Measurements from ENCODE around the gene LAMA4.
A peak's percentile ranks its signal among the peaks of the same experiment; 100 is the strongest.
"Not testable (repeated sequence)": the region's sequence is repeated elsewhere in the genome, so short reads cannot be mapped to it uniquely, and the experiment has no call there.

LAMA4 gene

DNA sequence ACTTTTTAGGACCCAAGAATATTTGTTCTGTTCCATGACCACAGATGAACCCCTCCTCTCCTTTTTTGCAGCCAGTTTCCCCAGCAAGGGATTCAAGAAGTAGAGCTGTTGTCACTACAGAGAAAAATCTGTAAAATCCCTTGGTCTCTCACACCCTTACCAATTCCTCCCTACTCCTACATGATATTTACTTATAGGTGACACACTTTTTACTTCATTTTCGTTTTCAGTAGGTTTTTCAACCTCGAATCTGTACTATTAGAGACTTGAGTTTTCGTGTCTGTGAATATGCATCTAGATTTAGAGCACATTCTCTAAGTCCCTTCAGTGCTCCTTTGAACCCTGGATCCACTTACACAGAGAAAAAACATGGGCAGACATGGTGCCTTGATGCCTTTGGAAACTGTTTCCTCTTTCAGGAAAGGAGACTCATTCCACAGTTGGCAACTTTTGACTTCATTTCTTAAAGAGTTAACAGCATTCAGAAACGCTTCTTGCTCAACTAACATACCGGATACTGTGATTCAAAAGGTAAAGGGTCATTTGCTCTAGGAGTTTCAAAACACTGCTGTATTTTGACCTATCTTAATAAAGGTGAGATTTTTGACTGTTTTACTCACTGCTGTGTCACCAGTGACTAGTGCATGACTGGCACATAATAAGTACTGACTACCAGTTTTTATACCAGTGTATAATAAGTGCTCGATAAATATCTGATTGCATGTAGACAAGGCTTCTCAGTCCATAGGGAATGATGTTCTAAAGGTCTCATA, 50.6 kb downstream of the LAMA4 start:
- ATAC-seq: peak; percentile 15; the same call in 2 of the 3 replicates
- TF ChIP-seq TOX (CRISPR knock-in tag; IDR thresholded peaks at IDR 0.05; ENCODE audit: borderline replicate concordance) (no peak), ZFP30 (CRISPR knock-in tag; IDR thresholded peaks at IDR 0.05) (no peak), BACH2 (CRISPR knock-in tag; IDR thresholded peaks at IDR 0.05; ENCODE audit: borderline replicate concordance) (no peak), ZNF8 (CRISPR knock-in tag; IDR thresholded peaks at IDR 0.05) (no peak), PPARA (CRISPR knock-in tag; IDR thresholded peaks at IDR 0.05; ENCODE audit: borderline replicate concordance) (no peak), SNAI2 (CRISPR knock-in tag; IDR thresholded peaks at IDR 0.05) (no peak), CSDC2 (CRISPR knock-in tag; IDR thresholded peaks at IDR 0.05) (no peak), TCF4 (CRISPR knock-in tag; IDR thresholded peaks at IDR 0.05; ENCODE audit: borderline replicate concordance) (no peak)
- TF ChIP-seq, protein P1, sequence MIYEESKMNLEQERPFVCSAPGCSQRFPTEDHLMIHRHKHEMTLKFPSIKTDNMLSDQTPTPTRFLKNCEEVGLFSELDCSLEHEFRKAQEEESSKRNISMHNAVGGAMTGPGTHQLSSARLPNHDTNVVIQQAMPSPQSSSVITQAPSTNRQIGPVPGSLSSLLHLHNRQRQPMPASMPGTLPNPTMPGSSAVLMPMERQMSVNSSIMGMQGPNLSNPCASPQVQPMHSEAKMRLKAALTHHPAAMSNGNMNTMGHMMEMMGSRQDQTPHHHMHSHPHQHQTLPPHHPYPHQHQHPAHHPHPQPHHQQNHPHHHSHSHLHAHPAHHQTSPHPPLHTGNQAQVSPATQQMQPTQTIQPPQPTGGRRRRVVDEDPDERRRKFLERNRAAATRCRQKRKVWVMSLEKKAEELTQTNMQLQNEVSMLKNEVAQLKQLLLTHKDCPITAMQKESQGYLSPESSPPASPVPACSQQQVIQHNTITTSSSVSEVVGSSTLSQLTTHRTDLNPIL (CRISPR knock-in tag; IDR thresholded peaks at IDR 0.05; ENCODE audit: low read depth): no peak

DNA sequence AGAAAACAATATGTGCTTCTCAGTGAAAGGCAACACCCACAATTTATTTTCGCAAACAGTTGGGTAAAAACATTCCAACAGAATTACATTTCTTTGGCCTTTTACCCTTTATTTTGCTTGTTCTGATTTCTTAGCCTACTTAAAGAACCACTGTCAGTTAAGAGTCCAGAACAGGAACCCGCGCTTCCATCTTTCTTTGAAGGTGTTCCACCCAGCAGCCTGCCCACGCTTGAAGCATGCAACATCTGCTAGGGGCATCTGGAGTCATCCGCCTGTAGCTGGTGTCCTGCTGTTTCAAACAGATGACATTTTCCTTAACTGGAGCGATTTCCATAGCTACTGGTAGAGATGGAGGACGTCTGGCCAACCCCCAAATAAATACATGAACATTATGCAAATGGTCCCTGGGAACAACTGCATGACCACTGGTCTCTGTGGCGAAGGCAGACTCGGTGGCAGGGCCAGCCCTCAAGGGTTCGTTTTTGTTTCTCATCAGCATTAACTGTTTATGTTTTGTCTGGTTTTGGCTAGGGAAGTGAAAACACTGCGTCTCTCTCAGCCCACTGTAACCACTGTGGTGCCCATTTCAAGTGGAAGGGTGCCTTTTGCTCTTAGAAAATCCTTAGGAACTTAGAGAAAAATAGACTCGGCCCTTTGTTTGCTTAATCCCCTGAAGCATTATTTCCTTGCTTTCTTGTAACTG, 51.6 kb downstream of the LAMA4 start:
- TF ChIP-seq TCF4 (CRISPR knock-in tag; IDR thresholded peaks at IDR 0.05; ENCODE audit: borderline replicate concordance): peak; percentile 73; the same call in 1 of the 2 replicates
- no peak for TF ChIP-seq ESRRG (CRISPR knock-in tag; IDR thresholded peaks at IDR 0.05)
- TF ChIP-seq ARNTL (CRISPR knock-in tag; IDR thresholded peaks at IDR 0.05; ENCODE audit: borderline replicate concordance, low read depth): no peak
- TF ChIP-seq, protein P1 (CRISPR knock-in tag; IDR thresholded peaks at IDR 0.05; ENCODE audit: low read depth): no peak
- TF ChIP-seq TOX (CRISPR knock-in tag; IDR thresholded peaks at IDR 0.05; ENCODE audit: borderline replicate concordance): no peak
- ATAC-seq: no peak

DNA sequence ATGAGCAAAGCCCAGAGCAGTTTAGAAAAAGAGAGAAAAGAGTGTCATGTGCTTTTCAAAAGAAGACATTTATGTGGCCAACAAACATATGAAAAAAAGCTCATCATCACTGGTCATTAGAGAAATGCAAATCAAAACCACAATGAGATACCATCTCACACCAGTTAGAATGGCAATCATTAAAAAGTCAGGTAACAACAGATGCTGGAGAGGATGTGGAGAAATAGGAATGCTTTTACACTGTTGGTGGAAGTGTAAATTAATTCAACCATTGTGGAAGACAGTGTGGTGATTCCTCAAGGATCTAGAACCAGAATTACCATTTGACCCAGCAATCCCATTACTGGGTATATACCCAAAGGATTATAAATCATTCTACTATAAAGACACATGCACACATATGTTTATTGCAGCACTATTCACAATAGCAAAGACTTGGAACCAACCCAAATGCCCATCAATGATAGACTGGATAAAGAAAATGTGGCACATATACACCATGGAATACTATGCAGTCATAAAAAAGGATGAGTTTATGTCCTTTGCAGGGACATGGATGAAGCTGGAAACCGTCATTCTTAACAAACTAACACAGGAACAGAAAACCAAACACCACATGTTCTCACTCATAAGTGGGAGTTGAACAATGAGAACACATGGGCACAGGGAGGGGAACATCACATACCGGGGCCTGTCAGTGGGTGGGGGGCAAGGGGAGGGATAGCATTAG, 54.0 kb downstream of the LAMA4 start:
- ATAC-seq: not testable (repeated sequence)

DNA sequence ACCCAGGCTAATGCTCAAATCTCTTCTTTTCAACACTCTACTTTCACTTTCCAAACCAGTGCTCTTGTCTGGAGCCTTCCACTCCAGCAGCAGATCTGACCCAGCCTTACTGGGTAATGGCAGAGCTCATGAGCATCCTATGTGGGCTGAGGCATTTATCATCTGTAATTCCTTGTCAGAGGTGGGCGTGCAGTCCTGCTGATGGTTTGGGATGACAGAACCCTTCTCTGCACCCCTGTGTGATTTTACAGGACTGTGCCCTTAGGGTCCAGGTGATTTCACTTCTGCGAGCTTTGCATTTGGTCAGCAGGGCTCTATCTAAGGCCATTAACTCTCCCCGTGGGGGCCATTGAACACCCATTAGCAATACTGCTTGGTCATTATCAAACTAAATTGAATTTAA, 55.4 kb downstream of the LAMA4 start:
- ATAC-seq: peak; percentile 58; the same call in 1 of the 3 replicates
- TF ChIP-seq ESRRG (CRISPR knock-in tag; IDR thresholded peaks at IDR 0.05) (no peak), ISL1 (CRISPR knock-in tag; IDR thresholded peaks at IDR 0.05) (no peak), OSR1 (CRISPR knock-in tag; IDR thresholded peaks at IDR 0.05) (no peak), ZNF8 (CRISPR knock-in tag; IDR thresholded peaks at IDR 0.05) (no peak), TOX (CRISPR knock-in tag; IDR thresholded peaks at IDR 0.05; ENCODE audit: borderline replicate concordance) (no peak), BACH2 (CRISPR knock-in tag; IDR thresholded peaks at IDR 0.05; ENCODE audit: borderline replicate concordance) (no peak; the same call in 1 of the 2 replicates), RARB (CRISPR knock-in tag; IDR thresholded peaks at IDR 0.05) (no peak), CSDC2 (CRISPR knock-in tag; IDR thresholded peaks at IDR 0.05) (no peak), ZC3H10 (CRISPR knock-in tag; IDR thresholded peaks at IDR 0.05) (no peak), ZFP3 (CRISPR knock-in tag; IDR thresholded peaks at IDR 0.05) (no peak), ZFP30 (CRISPR knock-in tag; IDR thresholded peaks at IDR 0.05) (no peak), SNAI2 (CRISPR knock-in tag; IDR thresholded peaks at IDR 0.05) (no peak), PPARA (CRISPR knock-in tag; IDR thresholded peaks at IDR 0.05; ENCODE audit: borderline replicate concordance) (no peak), ARNTL (CRISPR knock-in tag; IDR thresholded peaks at IDR 0.05; ENCODE audit: borderline replicate concordance, low read depth) (no peak), TCF4 (CRISPR knock-in tag; IDR thresholded peaks at IDR 0.05; ENCODE audit: borderline replicate concordance) (peak; percentile 57; the same call in 1 of the 2 replicates)
- TF ChIP-seq, protein P2, sequence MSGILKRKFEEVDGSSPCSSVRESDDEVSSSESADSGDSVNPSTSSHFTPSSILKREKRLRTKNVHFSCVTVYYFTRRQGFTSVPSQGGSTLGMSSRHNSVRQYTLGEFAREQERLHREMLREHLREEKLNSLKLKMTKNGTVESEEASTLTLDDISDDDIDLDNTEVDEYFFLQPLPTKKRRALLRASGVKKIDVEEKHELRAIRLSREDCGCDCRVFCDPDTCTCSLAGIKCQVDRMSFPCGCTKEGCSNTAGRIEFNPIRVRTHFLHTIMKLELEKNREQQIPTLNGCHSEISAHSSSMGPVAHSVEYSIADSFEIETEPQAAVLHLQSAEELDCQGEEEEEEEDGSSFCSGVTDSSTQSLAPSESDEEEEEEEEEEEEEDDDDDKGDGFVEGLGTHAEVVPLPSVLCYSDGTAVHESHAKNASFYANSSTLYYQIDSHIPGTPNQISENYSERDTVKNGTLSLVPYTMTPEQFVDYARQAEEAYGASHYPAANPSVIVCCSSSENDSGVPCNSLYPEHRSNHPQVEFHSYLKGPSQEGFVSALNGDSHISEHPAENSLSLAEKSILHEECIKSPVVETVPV (CRISPR knock-in tag; IDR thresholded peaks at IDR 0.05): peak; percentile 39; the same call in 1 of the 2 replicates
- TF ChIP-seq, protein P3, sequence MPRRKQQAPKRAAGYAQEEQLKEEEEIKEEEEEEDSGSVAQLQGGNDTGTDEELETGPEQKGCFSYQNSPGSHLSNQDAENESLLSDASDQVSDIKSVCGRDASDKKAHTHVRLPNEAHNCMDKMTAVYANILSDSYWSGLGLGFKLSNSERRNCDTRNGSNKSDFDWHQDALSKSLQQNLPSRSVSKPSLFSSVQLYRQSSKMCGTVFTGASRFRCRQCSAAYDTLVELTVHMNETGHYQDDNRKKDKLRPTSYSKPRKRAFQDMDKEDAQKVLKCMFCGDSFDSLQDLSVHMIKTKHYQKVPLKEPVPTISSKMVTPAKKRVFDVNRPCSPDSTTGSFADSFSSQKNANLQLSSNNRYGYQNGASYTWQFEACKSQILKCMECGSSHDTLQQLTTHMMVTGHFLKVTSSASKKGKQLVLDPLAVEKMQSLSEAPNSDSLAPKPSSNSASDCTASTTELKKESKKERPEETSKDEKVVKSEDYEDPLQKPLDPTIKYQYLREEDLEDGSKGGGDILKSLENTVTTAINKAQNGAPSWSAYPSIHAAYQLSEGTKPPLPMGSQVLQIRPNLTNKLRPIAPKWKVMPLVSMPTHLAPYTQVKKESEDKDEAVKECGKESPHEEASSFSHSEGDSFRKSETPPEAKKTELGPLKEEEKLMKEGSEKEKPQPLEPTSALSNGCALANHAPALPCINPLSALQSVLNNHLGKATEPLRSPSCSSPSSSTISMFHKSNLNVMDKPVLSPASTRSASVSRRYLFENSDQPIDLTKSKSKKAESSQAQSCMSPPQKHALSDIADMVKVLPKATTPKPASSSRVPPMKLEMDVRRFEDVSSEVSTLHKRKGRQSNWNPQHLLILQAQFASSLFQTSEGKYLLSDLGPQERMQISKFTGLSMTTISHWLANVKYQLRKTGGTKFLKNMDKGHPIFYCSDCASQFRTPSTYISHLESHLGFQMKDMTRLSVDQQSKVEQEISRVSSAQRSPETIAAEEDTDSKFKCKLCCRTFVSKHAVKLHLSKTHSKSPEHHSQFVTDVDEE (CRISPR knock-in tag; IDR thresholded peaks at IDR 0.05): peak; percentile 80; the same call in 1 of the 2 replicates
- TF ChIP-seq, protein P1 (CRISPR knock-in tag; IDR thresholded peaks at IDR 0.05; ENCODE audit: low read depth): no peak
- TF ChIP-seq, protein P4, sequence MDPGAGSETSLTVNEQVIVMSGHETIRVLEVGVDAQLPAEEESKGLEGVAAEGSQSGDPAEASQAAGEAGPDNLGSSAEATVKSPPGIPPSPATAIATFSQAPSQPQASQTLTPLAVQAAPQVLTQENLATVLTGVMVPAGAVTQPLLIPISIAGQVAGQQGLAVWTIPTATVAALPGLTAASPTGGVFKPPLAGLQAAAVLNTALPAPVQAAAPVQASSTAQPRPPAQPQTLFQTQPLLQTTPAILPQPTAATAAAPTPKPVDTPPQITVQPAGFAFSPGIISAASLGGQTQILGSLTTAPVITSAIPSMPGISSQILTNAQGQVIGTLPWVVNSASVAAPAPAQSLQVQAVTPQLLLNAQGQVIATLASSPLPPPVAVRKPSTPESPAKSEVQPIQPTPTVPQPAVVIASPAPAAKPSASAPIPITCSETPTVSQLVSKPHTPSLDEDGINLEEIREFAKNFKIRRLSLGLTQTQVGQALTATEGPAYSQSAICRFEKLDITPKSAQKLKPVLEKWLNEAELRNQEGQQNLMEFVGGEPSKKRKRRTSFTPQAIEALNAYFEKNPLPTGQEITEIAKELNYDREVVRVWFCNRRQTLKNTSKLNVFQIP (CRISPR knock-in tag; IDR thresholded peaks at IDR 0.05; ENCODE audit: borderline replicate concordance, low read depth): no peak

All from SK-N-SH treated with all-trans-retinoic acid at 6 μM for 48 hours (cell line).